Chondrocyte (in vitro differentiated cells): ENCODE results near the gene OOSP4A. TPM values are rescaled to one million over a fixed set of nuclear protein-coding genes. Genes with fewer than 3 reads are reported as not detected.

Source experiments
- DNase-seq: peaks from one replicate; pipeline ENCODE4 v3.0.0; 2021; ENCODE audit warnings: mixed read lengths, low spot score
- H3K27ac Mint-ChIP-seq: one replicate; pipeline ENCODE4 v1.8.0; 2021; ENCODE audit warnings: mild to moderate bottlenecking, moderate library complexity, mixed read lengths; ENCODE audit not compliant: unreplicated experiment
- H3K27me3 Mint-ChIP-seq: 2 replicates; pipeline ENCODE4 v1.8.0; 2021; ENCODE audit warnings: low read depth, mixed read lengths
- H3K36me3 Mint-ChIP-seq: 2 replicates; pipeline ENCODE4 v1.8.0; 2021; ENCODE audit warnings: low read depth, mixed read lengths
- H3K4me1 Mint-ChIP-seq: 2 replicates; pipeline ENCODE4 v1.8.0; 2021; ENCODE audit warnings: low read depth, mild to moderate bottlenecking, mixed read lengths
- H3K4me3 Mint-ChIP-seq: one replicate; pipeline ENCODE4 v1.8.0; 2021; ENCODE audit warnings: mild to moderate bottlenecking, moderate library complexity, mixed read lengths; ENCODE audit not compliant: unreplicated experiment
- H3K9me3 Mint-ChIP-seq: 2 replicates; pipeline ENCODE4 v1.8.0; 2021; ENCODE audit warnings: low read depth, mixed read lengths
- total RNA-seq: library from RNA; stranded (reverse); gene quantifications from 3 replicates; pipeline ENCODE4 v1.2.1, GENCODE V29; 2021
- TF ChIP-seq, protein P1 (sequence below): fragments of 200-600 bp; sonication (generic); IDR thresholded peaks from 2 replicates; pipeline ENCODE4 v1.5.0; 2021; ENCODE audit warnings: antibody characterized with exemption, mild to moderate bottlenecking, moderate library complexity

OOSP4A gene
- total RNA-seq, 1 donor from 2014 or later = not detected

DNA sequence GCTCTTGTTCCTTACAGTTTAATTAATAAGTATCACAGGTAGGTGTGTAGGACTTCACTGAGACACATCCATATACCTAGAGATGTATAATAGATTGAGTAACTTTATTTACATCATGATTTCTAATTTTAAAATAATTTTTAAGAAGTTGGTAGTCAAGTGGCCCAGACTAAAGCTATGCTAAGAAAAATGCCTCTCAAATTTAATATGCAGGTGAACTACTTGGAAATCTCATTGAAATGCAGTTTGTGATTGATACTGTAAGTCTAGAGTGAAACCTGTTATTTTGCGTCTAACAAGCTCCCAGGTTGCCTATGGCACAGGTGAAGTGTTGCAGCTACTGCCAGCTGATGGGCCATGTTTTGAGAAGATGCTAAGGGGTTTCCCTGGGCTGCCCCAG, 53.0 kb downstream of the OOSP4A start, which contains the start of gene OOSP4B:
Gene OOSP4B, plus strand, starts transcription at position 301 of the 400 bp plus-strand sequence.
- H3K36me3 Mint-ChIP-seq = no peaks in the 10 kb centered on the region
- TF ChIP-seq, protein P1, sequence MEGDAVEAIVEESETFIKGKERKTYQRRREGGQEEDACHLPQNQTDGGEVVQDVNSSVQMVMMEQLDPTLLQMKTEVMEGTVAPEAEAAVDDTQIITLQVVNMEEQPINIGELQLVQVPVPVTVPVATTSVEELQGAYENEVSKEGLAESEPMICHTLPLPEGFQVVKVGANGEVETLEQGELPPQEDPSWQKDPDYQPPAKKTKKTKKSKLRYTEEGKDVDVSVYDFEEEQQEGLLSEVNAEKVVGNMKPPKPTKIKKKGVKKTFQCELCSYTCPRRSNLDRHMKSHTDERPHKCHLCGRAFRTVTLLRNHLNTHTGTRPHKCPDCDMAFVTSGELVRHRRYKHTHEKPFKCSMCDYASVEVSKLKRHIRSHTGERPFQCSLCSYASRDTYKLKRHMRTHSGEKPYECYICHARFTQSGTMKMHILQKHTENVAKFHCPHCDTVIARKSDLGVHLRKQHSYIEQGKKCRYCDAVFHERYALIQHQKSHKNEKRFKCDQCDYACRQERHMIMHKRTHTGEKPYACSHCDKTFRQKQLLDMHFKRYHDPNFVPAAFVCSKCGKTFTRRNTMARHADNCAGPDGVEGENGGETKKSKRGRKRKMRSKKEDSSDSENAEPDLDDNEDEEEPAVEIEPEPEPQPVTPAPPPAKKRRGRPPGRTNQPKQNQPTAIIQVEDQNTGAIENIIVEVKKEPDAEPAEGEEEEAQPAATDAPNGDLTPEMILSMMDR = no peak
- no peak within 1 kb of the TSS for H3K27ac Mint-ChIP-seq
- H3K4me1 Mint-ChIP-seq = no peaks in the 10 kb centered on the region
- no peaks in the 10 kb centered on the region for H3K27me3 Mint-ChIP-seq
- DNase-seq = no peak
- H3K9me3 Mint-ChIP-seq = peaks cover 2% of the 10 kb centered on the region
- no peak within 1 kb of the TSS for H3K4me3 Mint-ChIP-seq

DNA sequence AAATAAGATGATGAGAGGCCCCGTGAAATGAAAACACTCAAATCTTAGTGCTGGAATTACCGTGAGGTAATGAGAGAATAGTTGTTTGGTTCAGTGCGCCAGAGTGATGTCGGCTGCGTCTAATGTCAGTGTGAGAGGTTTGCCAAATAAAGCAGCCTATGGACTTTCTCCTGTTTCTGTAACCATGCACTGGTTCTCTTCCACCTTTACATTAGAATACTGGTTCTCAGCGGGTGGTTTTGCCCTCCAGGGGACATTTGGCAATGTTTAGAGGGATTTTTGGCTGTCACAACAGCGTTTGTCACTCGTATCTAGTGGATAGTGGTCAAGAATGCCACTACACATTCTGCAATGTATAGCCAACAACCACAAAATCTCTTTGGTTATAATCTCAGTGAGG, 54.2 kb downstream of the OOSP4A start:
- TF ChIP-seq, protein P1 = no peak
- Mint-ChIP-seq H3K9me3 (no peaks in the 10 kb centered on the region), H3K4me3 (no peak overlapping the region), H3K4me1 (no peaks in the 10 kb centered on the region), H3K27me3 (no peaks in the 10 kb centered on the region), H3K27ac (no peak overlapping the region), H3K36me3 (no peaks in the 10 kb centered on the region)
- no peak for DNase-seq

Other genes starting within 250 kb of the OOSP4A start
- gene STX3, start 208.7 kb upstream of the OOSP4A start, total RNA-seq = 14.5 to 22.1 TPM (median 20.3 TPM) in 3 replicates
- 27.6 to 36.2 TPM (median 28.3 TPM) in 3 replicates for gene MRPL16, start 153.3 kb upstream of the OOSP4A start, total RNA-seq
- gene CBLIF, start 118.5 kb upstream of the OOSP4A start, total RNA-seq = not detected in 3 replicates
- gene TCN1, start 97.5 kb upstream of the OOSP4A start, total RNA-seq = not detected in 3 replicates
- not detected in 3 replicates for gene OOSP3, start 85.3 kb upstream of the OOSP4A start, total RNA-seq
- gene OOSP1, start 25.6 kb upstream of the OOSP4A start, total RNA-seq = not detected in 3 replicates
- not detected in 3 replicates for gene OOSP4B, start 53.1 kb downstream of the OOSP4A start, total RNA-seq
- gene OOSP2, start 76.4 kb downstream of the OOSP4A start, total RNA-seq = not detected in 3 replicates
- gene MS4A3, start 92.6 kb downstream of the OOSP4A start, total RNA-seq = not detected in 3 replicates
- not detected in 3 replicates for gene MS4A2, start 124.6 kb downstream of the OOSP4A start, total RNA-seq
- not detected in 3 replicates for gene MS4A6A, start 219.1 kb downstream of the OOSP4A start, total RNA-seq